HG02852 (cell line): Measurements from ENCODE around the gene CXXC4.

Experiments
- ATAC-seq: cut with Tn5 transposase; IDR thresholded peaks from one replicate; pipeline ENCODE4 v1.9.1; 2021; ENCODE audit warnings: mild to moderate bottlenecking, moderate library complexity; ENCODE audit not compliant: unreplicated experiment

CXXC4 gene

DNA sequence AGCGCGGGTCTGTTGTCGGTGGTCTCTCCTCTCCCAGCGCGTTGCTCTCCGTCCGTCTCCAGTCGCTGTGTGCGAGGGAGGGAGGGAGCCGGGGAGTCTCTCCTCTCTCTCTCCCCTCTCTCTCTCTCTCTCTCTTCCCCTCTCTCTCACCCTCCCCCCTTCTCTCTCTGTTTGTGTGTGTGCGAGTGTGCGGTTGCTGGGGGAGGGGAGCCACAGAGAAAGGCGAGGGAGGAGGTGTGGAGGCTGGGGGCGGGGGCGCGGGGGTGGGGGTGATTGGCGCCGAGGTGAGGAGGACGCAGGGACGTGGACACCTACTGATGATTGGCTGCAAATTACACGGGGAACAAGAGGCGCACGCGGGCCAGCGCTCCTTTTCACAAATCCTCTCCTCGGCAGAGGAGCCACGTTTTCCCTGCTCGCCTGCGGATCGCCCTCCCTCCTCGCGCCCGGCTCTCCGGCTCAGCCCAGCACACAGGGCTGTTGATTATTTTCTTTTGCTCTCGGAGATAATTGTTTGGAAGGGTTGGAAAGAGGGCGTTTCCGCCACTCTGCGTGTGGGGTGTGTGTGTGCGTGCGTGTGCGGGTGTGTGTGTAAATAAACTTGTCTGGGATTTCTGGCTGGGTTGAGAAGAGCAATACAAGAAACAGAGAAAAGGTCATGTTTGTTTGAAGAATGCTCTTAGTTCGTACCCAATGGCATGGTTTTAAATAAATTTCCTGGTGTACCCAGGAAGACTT lies at the start of gene CXXC4:
Gene CXXC4 (minus strand): TSS at position 73 of the 738 bp plus-strand sequence. CDS start 3,092 bp downstream, outside the sequence.
- peak; percentile 24 for ATAC-seq

DNA sequence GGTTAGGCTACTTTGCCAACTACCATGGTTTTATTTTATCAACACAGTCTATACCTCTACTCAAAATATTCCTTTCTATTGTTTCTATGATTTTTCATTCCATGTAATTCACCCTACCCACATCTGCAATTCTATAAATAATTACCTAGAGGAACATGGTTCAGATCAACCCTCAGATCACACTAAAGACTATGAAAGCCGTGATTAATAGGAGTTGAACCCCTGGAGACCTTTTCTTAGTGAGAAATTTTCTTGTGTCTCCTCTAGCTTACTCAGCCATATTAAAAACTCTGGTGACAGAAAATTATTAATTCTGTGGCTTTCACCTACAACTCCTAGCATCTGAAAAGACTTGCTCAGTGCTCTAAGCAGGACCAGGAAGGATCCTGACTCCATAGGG lies 38.5 kb upstream of the CXXC4 start:
- ATAC-seq, result no peak

DNA sequence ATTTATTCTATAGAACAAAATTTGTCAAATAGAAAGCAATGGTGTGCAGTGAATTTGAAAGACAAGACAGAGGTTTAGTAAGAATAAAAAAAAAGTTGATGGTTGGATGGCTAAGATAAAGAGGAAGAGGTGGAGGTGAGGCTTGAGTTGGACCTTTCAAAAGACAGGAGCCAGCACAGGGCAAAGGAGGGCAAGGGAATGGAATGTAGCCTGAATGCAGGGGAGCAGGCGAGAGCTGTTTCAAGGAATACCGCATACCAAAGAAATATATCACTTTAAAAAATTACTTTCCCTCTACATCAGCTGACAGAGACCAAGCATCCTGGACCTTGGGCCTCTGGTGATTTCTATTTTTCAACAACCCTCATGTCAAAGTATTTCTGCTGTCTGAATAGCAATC lies 38.0 kb upstream of the CXXC4 start:
- no peak for ATAC-seq

DNA sequence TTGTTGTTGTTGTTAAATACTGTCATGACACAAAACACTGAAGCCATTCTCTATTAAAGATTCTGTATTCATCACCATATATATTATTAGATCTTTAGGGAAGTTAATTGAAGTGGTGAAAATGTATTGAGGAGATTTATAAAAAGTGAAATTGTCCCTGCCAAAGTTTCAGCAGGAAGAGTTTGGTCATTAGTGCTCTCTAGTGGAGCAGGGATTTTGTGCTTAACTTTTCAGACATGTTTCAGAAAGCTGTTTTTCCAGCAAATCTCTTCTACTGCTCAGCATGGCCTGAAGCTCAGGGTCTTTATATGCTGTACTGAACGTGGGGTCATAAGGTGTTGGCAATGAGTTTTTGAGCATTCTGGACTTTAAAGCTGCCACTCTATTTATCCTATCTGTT lies 36.7 kb upstream of the CXXC4 start:
- no peak for ATAC-seq

- ATAC-seq, result no peak
Observed at GRCh38 chr4:104530426-104530825, 35.7 kb upstream of the CXXC4 start.

DNA sequence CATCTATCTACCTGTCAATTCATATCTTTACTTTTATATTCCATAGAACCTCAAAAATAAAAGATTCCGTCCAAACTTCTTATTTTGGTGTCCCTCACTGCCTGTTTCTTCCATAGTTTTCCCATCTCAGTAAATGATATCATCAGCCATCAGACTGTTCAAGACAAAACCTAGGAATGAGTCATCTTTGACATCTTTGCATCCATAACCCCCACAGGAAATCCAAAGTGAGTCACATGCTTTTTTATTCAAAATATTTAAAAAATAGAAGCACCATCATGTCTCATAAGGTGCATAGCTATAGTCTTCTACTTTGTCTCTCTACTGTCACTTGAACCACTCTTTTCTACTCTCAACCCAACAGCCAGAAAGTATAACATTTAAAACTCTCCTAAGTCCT lies 29.9 kb upstream of the CXXC4 start:
- peak; percentile 52 for ATAC-seq

DNA sequence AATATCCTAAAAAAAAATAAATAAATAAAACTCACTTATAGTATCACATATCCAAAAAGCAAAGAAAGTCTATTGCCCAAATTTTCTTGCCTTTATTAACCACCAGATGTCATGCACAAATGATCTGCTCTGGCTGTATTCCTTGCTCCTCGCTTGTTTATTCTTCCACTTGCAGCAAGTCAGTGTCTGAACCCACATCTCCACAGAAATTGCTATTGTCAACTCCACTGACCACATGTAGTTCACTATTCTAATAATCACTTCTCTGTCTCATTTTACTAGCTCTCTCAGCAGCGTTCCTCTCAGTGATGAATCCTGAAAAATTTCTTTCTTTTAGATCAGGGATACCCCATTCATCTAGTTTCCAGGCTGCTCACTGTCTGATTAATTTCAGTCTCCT lies 29.3 kb upstream of the CXXC4 start:
- no peak for ATAC-seq

DNA sequence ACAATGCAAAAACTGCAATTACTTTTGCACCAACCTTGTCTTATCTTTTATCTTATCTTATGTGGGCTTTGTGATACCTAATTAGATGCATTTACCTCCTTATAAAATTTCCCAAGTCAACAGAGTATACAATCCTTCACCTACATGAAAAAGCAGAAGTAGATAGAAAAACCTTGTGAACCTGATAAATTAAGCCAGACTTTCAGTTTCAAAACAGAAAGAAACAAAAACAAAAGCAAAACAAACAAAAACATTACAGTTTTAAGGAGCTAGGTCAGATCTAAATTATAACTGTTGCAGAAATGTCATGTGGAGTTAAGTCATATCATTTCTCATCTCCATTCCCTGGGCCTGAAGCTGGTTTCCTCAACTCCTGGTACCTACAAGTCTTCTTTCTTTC lies 24.9 kb upstream of the CXXC4 start:
- peak; percentile 82 for ATAC-seq

GRCh38 chr4:104516884-104517283 lies 22.2 kb upstream of the CXXC4 start:
- no peak for ATAC-seq

DNA sequence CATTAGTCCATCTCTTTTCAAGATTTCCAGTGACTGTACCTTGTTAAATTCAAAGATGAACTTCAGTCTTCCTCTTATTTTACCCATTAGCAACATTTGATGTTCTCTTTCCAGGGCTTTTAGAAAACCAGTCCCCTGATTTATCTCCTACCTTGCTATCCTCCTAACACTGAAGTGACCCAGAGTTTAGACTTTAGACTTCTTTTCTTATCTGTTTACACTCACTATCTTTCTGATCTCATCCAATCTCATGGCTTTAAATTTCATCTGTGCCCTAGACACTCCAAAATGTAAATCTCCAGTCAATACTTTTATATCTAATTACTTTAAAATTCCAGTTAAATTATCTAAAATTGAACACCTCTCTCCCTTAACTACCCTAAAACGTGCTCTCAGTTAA lies 13.5 kb upstream of the CXXC4 start:
- ATAC-seq, result no peak

GRCh38 chr4:104507112-104507511 lies 12.4 kb upstream of the CXXC4 start:
- no peak for ATAC-seq

DNA sequence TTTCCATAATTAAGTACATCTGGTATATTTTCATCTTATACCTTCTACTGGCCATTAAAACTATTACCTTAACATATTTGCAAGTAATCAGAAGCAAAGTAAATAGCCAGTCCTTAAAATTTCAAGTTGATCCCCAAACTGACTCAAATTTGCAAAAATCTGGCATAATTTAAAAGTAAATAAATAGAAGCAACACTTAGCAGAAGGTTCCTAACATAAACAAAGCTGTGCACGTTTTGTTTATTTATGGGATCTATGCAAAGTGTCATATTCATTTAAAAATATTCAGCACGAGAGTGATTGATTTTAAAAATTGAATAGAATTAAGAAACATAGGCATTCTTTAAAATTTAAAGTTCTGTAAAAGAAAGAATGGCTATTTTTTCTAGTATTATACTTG lies 9.8 kb upstream of the CXXC4 start:
- ATAC-seq, result no peak

DNA sequence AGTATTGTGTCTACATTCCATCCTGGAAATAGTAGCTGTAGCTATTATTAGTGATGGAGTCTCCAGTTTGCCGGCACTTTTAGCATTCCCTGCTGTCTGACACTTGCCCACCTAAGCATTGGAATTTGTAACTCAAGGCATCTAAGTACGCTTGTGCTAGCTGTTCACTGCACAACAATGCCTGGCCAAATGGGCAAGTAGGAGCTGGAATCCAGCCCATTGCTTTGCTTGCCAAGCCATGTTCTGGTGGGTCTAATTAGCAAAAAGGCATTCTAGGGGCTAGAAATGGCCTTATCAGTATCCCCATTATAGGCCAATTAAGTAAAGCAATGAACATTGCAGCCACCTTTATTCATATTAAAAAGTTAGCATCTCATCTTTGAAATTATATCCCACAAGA lies 7.8 kb upstream of the CXXC4 start:
- no peak for ATAC-seq

- no peak for ATAC-seq
Observed at GRCh38 chr4:104501290-104501689, 6.6 kb upstream of the CXXC4 start.

DNA sequence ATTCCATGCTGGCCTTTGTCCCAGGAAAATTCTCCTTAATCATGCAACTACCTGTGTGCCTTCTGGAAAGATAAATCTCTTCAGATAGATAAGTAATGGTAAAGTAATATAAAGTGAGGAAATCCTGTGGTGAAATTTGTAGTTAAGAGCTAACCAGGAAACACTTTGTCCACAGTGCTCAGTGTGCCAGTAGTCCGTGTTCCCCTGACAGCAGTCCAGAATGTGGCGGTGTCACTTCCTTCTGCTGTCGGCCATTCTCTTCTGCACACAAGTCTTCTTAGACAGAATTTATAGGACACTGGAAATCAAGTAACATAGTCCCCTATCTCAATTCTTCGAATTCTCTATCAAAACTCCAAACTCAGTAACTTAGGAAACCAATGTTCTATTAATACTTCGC lies 5.7 kb upstream of the CXXC4 start:
- ATAC-seq, result peak; percentile 53

DNA sequence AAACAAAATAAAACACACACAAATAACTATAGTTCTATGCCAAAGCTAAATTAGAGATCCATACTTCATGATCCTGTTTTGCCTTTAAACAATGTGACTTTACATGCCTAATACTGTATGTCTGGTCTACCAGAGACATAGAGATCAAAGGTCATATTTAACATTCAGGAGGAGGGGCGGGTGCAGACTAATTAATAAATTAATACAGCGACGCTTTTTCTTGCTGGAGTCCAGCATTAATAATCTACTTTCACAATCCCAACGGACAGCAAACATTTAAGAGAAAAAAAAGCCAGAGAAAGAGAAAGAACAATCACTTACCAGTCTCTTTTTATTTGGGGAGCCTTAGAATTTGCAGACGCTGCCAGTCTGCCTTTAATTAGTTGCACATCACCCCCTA lies 509 bp downstream of the CXXC4 start:
- no peak for ATAC-seq

GRCh38 chr4:104493081-104493831 lies 1.4 kb downstream of the CXXC4 start:
- no peak for ATAC-seq

GRCh38 chr4:104492183-104492771 lies 2.4 kb downstream of the CXXC4 start:
- peak; percentile 30 for ATAC-seq

DNA sequence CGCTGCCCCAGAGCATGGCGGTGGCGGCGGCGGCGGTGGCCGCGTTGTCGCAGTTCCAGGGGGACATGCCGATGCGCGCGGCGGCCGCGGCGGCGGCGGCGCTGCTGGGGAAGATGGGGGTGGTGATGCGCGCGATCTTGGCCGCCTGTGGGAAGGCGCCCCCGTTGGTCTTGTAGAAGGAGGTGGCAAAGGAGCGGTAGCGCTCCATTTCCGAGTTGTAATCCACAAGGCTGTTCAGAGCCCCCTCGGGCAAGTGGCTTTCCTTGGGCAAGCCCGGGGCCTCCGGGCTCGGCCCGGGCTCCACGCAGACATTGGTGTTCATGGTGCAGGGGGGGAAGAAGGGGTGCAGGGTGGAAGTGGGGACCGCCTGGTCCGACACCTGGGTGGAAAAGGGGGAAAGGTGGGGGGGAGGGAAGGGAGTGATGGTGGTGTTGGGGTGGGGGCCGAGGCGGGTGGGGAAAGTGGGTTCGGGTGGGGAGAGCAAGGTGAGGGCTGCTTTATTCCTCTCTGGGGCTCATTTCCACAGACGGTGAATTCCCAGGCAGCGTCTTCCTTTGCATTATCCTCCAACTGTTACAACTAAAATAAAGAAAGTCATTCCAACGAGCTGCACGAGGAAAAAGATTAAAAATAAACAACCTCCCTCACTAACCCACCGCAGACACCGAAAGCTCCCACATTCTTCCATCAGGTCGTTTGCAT lies 3.1 kb downstream of the CXXC4 start:
- ATAC-seq, result peak; percentile 22

GRCh38 chr4:104490770-104491480 lies 3.8 kb downstream of the CXXC4 start:
- ATAC-seq, result peak; percentile 27
